ENCODE results near the gene ZNF350.
A peak's percentile ranks its signal among the peaks of the same experiment; 100 is the strongest.
"Not testable (repeated sequence)": the region's sequence is repeated elsewhere in the genome, so short reads cannot be mapped to it uniquely, and the experiment has no call there.

Gene ZNF350

DNA sequence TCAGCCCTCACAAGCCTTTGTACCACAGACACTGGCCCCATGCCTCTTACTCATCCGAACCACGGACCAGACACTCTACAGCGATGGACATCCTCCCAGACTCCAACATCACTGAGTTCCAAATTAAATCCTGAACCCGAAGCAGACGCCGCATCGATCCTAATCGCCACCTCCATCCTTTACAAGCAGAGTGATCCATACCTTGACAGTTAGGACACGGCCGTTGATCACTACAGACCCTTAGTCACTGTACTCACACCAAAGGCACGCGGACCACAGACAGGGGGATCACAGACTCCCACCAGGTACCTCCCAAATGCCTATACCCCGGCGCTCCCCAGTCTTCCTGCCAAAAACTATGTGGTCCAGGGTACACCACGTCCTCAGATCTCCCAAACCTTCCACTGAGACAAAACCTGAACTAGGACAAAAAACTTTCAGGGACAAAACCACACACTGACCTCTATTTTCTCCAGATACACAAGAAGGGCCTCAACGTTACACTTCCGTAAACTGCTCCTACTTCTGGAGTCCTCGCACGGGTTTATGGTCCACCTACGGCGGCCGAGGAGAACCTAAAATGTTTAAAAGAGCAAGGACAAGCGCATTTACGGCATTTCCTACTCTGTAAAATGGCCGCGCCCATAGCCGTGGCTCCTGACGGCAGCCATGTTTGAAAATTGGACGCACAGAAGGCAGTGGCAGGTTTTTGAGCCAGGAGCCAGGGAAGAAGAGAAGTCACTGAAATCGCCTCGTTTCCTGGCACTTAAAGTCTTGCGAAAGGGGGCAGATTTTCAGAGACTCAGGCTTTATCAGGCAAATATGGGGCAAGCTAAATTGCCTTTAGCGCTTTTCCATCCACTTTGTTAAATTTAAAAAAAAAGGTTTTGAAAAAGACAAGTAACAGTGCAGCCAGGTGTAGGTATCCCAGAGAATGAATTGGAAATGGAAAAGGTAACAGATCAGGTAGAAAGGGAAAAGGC, at the start of gene ZNF350:
Gene ZNF350 (minus strand): TSS at position 532 of the 983 bp plus-strand sequence. CDS start 12,480 bp downstream, outside the sequence.
- DNase-seq (ENCODE audit: low read depth in 2 of 2) = peak; percentile 81 to 88

DNA sequence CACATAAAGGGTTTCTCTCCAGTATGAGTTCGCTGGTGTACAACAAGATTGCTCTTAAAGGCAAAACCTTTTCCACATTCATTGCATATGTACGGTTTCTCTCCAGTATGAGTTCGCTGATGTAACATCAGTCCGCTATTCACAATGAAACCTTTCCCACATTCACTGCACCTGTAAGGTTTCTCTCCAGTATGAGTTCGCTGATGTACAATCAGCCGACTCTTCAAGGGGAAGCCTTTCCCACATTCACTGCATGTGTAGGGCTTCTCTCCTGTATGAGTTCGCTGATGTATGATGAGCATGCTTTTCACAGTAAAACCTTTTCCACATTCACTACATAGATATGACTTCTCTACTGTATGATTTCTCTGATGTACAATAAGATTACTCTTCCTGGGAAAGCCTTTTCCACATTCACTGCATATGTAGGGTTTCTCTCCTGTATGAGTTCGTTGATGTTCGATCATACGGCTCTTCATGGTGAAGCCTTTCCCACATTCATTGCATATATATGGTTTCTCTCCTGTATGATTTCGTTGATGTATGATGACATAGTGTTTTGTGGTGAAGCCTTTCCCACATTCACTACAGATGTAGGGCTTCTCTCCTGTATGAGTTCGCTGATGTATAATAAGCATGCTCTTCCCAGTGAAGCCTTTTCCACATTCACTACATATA, 47.5 kb upstream of the ZNF350 start:
- DNase-seq (ENCODE audit: low read depth in 2 of 2) = no peak

DNA sequence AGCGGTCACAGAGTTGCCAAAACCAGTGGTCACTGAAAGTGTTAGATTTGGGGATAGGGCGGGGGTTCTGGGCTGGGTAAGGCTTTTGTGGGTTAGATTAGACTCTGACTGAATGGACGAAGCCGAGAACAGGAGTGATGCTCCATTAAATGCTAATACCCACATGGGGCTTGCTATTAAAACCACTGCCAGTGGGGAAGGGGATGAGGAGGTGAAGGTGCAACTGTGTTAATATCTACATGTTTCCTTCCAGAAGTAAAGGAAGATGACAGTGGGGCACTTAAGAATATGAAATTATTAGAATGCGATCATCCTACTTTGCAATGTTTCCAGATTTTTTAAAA, 42.1 kb upstream of the ZNF350 start:
- no peak for DNase-seq (ENCODE audit: low read depth in 2 of 2)

DNA sequence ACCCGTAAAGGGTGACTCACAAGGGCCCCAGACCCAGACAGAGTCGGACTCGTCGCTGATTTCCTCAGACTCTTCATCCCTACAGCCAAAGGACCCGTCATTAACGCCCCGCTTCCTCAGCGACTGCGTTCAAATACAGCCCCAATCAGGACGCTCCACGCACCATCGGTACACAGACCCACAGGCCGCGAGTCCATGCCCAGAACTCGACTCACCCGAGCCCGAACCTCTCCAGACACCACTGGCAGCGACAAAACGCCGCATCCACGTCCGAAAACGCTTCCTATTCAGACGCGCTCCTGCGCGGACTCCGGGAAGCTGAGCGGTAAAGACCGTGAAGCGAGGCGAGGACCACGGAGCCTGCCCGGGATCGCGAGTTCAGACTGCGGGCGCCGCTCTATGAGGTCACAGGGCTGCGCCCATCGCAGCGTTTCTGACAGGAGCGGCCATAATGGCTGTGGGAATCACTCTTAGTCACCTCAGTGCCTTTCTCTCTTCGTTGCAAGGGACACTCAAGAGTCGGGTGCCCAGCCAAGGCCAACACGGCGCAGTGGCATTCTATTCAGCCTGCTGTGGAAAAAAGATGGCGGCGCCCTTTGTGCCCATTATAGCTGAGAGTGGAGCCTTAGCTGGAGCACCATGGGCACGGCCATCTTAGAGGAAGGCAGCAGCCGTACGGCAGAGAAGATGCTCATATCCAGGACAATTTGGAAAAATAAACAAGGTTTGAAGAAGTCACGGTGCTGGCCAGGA, 41.6 kb upstream of the ZNF350 start, which contains the start of gene ZNF614:
Gene ZNF614 (minus strand): TSS at position 353 of the 753 bp plus-strand sequence. CDS start 2,634 bp downstream, outside the sequence.
- peak; percentile 74 to 76 for DNase-seq (ENCODE audit: low read depth in 2 of 2)

DNA sequence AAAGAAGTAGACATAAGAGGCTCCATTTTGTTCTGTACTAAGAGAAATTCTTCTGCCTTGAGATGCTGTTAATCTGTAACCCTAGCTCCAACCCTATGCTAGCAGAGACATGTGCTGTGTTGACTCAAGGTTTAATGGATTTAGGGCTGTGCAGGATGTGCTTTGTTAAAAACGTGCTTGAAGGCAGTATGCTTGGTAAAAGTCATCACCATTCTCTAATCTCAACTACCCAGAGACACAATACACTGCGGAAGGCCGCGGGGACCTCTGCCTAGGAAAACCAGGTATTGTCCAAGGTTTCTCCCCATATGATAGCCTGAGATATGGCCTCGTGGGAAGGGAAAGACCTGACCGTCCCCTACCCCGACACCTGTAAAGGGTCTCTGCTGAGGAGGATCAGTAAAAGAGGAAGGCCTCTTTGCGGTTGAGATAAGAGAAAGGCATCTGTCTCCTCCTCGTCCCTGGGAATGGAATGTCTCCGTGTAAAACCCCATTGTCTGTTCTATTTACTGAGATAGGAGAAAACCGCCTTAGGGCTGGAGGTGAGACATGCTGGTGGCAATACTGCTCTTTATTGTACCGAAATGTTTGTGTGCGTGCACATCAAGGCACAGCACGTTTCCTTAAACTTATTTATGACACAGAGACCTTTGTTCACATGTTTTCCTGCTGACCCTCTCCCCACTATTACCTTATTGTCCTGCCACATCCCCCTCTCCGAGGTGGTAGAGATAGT, 39.8 kb upstream of the ZNF350 start:
- DNase-seq (ENCODE audit: low read depth in 2 of 2) = not testable (repeated sequence)

DNA sequence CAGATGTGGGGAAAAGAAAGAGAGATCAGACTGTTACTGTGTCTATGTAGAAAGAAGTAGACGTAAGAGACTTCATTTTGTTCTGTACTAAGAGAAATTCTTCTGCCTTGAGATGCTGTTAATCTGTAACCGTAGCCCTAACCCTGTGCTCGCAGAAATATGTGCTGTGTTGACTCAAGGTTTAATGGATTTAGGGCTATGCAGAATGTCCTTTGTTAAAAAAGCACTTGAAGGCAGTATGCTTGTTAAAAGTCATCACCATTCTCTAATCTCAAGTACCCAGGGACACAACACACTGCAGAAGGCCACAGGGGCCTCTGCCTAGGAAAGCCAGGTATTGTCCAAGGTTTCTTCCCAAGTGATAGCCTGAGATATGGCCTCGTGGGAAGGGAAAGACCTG, 37.8 kb upstream of the ZNF350 start:
- DNase-seq (ENCODE audit: low read depth in 2 of 2) = not testable (repeated sequence)

DNA sequence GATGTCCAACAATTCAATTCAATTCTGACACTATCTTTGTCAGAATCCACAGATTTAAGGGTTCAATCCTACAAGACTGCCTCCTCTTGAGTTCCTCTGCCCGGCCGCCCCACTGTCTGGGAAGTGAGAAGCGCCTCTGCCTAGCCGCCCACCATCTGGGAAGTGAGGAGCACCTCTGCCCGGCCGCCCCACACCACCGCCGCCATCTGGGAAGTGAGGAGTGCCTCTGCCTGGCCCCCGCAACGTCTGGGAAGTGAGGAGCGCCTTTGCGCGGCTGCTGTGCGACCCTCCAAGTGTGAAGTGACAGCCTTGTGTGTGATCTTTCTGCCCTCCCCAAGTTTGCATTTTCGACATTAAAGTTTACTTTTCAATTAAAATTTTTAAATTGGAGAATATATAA, 35.6 kb upstream of the ZNF350 start:
- DNase-seq (ENCODE audit: low read depth in 2 of 2) = no peak

DNA sequence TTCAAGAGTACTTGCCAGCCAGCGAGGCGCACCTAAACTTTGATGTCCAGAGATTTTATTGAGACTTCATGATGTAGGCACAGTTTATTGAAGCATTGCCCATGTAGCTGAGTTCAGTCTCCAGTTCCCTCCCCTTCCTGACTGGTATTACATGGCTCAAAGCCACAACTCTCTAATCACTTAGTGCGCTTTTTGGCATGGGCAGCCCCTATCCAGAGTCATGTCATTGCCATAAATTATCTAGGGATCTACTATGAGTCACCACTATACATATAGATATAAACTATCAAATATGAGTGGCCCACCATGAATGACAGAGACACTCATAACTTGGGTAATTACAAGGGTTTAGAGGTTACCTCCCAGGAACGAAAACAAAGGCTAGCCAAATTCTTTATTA, 33.9 kb upstream of the ZNF350 start:
- no peak for DNase-seq (ENCODE audit: low read depth in 2 of 2)

DNA sequence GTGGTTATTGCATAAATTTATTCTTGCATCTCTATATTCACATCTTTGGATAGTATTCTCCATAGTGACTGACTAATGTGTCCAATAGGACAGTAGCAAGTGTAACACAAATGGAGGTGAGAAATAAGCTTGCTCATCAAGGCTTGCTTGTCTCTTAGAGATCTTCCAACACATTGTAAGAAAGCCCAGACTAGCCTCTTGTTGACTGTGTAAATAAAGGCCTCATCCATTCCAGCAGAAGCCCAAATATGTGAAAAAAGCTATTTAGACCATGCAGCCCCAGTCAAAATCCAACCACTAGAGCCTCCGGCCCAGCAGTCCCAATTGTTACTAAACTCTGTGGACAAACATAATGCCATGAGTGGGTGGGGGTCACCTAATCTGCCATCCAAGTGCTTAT, 24.0 kb upstream of the ZNF350 start:
- DNase-seq (ENCODE audit: low read depth in 2 of 2) = no peak

DNA sequence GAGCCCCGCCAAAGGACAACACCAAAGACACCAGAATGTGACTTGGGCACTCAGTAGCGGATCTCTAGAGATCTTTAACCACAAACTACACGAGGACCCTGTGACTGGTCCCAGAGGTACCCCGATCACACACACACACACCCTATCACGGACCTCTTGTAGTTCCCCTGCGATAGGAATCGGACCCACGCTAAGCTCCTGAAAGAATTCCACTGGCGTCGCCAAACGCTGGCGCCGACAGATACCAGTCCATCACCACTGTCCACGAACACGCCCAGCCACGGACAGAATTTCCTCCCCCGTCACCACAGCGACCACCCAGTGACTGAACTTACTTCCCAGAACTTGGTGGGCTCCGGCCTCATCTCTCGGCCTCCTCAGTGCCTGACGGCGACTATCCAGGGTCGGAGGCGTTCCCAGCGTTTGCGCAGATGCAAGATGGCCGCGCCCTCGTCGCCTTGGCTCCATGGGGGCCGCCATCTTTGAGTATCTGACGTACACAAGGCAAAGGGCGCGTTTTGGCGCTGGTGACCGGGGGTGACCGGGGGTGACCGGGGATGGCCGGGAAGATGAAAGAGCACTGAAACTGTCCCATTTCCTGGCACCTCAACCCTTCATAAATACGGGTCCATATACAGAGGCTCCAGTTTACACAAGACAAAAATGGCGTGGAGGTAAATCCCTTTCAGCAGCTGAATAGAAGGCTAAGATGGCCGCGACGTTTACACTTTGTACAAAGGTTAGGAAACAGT, 21.3 kb upstream of the ZNF350 start, which contains the start of gene ZNF615:
Gene ZNF615 (minus strand): TSS at position 406 of the 752 bp plus-strand sequence. CDS start 4,500 bp downstream, outside the sequence.
- peak; percentile 76 to 81 for DNase-seq (ENCODE audit: low read depth in 2 of 2)

DNA sequence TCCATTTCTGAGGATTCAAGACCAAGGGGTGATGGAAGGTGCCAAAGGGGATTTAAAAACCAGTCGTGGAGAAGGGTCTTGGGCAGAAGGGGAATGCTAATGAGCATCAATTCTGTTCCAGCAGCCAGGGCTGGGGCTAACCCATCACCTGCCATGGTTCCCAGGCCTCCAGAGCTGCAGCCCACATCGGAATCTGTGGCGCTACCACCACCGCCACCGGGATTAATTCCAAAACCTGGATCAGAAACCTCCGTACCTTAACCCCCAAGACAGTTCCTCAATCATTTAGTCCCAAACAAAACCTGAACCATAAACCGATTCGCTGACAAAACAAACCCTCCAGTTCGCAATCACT, 20.8 kb upstream of the ZNF350 start:
- DNase-seq (ENCODE audit: low read depth in 2 of 2) = no peak

DNA sequence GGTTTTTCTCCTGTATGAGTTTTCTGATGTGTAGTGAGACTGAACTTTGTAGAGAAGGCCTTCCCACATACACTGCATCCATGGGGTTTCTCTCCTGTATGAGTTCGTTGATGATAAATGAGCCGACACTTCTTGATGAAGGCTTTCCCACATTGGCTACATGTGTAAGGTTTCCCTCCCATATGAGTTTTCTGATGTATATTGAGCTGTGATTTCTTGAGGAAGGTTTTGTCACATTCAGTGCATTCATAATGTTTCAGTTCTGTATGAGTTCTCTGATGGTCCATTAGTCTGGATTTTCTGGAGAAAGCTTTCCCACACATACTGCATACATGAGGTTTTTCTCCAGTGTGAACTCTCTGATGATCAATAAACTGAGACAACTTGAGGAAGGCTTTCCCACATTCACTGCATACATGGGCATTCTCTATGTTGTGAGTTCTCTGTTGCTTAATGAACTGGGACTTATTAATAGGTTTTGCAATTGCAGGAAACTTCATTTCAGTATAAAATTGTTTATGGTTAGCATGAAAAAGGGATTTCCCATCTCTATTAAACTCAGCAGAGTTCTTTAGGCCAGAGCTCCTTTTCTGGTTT, 7.5 kb upstream of the ZNF350 start:
- no peak for DNase-seq (ENCODE audit: low read depth in 2 of 2)

DNA sequence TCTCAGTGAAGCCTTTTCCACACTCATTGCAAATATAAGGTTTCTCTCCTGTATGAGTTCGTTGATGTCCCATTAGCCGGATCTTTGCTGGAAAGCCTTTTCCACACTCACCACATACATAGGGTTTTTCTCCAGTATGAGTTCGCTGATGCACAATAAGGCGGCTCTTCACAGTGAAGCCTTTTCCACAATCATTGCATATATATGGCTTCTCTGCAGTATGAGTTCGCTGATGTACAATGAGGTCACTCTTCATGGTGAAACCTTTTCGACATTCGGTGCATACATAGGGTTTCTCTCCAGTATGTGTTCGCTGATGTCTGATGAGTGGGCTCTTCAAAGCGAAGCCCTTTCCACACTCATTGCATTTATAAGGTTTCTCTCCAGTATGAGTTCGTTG, 6.8 kb upstream of the ZNF350 start:
- DNase-seq (ENCODE audit: low read depth in 2 of 2) = no peak

DNA sequence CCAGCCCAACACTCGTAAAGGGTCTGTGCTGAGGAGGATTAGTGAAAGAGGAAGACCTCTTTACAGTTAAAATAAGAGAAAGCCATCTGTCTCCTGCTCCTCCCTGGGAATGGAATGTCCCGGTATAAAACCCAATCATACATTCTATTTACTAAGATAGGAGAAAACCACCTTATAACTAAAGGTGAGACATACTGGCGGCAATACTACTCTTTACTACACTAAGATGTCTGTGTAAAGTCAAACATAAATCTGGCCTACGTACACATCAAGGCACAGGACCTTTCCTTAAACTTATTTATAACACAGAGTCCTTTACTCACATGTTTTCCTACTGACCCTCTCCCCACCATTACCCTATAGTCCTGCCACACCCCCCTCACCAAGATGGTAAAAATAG, 3.3 kb downstream of the ZNF350 start:
- no peak for DNase-seq (ENCODE audit: low read depth in 2 of 2)

DNA sequence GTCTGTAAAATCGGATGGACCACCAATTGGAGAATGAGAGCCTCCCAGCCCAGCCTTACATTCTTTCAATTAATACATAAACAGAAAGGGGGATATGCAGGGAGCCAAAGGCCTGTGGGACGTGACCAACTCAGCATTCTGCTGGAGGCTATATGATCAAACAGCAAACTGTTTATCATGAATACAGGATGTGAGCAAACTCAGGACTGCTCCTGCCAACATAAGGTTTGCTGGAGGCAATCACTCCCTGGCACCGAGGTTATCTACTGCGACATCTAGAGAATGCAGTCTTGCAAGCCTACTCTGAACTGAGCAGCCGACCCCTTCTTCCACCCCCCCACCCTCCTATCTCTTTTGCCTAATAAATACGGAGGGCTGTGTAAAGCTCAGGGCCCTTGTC, 5.7 kb downstream of the ZNF350 start:
- not testable (repeated sequence) for DNase-seq (ENCODE audit: low read depth in 2 of 2)

DNA sequence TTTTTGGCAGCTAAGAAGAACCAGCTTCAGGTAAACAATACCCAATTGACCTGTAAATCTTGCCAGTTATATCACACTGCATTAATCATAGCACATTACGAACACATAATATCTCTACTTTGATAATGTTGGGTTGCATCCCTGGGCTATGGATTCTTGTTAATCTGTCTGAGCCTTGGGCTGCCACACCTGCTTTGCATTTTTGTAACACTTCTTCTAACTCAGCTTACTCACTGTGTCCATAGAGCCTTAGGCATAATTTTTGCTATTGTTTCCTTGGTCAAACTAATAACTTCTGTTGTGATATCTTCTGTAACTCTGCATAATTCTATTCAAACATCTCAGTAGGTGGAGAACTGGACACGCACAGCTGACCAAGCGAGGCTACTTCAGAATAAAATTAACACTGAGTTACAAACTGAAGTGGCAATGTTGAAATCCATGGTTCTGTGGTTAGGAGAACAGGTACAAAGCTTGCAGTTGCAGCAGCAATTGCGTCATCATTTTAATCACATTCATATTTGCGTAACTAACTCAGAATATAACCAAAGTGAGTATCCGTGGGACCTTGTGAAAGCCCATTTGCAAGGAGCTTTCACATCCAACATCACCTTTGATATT, 6.4 kb downstream of the ZNF350 start:
- DNase-seq (ENCODE audit: low read depth in 2 of 2) = no peak

DNA sequence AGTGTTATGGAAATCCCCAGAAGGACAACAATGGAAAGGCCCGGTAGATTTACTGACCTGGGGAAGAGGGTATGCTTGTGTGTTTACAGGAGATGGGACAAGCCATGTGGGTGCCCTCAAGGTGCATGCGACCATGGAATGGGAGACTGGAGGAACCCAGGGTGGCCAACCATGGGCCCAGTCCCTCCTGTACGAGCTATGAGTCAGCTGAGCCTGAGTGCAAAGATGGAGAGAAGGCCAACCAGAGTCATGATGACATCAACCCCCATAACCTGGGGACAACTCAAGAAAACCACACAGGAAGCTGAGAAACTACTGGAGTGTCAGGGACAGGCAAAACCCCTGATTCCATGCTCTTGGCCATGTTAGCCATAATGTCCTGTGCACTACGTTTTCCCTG, 7.8 kb downstream of the ZNF350 start:
- DNase-seq (ENCODE audit: low read depth in 2 of 2) = no peak

DNA sequence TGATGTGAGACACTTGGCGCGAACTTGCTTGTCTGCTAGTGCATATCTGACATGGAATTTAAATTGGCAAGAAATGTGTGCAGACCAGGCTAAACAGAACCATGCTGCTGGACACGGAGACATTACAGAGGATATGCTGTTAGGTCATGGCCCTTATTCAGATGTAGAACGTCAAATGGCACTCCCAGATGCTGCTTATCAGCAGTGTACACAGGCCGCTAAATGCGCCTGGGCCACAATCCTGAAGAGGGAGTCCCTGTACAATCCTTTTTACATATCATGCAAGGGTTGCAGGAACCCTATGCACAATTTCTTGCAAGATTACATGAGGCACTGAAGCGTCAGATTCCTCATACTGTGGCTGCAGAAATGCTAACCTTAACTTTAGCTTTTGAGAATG, 9.3 kb downstream of the ZNF350 start:
- DNase-seq (ENCODE audit: low read depth in 2 of 2) = no peak

DNA sequence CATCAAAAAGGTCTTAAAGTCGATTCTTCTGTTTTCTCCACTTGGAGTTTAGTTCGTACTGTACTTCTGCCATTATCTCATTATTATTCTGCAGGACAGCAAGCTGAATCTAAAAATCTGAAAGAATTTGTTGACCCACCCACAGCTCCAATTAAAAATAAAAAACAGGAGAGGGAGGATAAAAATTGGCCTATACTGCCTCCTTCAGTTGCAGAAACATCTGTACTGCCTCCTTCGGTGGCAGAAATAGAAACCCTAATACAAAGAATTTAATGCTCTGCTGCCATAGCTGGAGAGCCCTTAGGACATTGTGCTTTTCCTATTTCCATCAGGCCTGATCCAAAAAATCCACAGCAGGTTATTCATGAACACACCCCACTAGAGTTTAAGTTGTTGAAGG, 9.8 kb downstream of the ZNF350 start:
- no peak for DNase-seq (ENCODE audit: low read depth in 2 of 2)

DNA sequence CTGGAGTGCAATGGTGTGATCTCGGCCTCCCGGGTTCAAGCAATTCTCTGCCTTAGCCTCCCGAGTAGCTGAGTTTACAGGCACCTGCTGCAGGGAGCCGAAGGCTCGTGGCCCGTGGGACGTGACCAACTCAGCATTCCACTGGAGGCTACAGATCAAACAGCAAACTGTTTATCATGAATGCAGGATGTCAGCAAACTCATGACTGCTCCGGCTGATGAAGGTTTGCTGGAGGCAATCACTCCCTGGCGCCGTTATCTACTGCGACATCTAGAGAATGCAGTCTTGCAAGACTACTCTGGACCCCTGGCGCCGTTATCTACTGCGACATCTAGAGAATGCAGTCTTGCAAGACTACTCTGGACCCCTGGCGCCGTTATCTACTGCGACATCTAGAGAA, 10.9 kb downstream of the ZNF350 start:
- DNase-seq (ENCODE audit: low read depth in 2 of 2) = not testable (repeated sequence)

Measured in stimulated activated CD8-positive, alpha-beta memory T cell treated with anti-CD3 and anti-CD28 coated beads, Interleukin-7, amount 100 ng/mL, for 4 hours (primary cell).